Epidermal melanocyte (primary cell): ENCODE measurements around the gene NUP62.

ENCODE experiments used
- DNase-seq: peaks from one replicate; pipeline ENCODE4 v3.0.0; 2011; ENCODE audit warnings: low spot score; ENCODE audit not compliant: insufficient read length

Gene NUP62

DNA sequence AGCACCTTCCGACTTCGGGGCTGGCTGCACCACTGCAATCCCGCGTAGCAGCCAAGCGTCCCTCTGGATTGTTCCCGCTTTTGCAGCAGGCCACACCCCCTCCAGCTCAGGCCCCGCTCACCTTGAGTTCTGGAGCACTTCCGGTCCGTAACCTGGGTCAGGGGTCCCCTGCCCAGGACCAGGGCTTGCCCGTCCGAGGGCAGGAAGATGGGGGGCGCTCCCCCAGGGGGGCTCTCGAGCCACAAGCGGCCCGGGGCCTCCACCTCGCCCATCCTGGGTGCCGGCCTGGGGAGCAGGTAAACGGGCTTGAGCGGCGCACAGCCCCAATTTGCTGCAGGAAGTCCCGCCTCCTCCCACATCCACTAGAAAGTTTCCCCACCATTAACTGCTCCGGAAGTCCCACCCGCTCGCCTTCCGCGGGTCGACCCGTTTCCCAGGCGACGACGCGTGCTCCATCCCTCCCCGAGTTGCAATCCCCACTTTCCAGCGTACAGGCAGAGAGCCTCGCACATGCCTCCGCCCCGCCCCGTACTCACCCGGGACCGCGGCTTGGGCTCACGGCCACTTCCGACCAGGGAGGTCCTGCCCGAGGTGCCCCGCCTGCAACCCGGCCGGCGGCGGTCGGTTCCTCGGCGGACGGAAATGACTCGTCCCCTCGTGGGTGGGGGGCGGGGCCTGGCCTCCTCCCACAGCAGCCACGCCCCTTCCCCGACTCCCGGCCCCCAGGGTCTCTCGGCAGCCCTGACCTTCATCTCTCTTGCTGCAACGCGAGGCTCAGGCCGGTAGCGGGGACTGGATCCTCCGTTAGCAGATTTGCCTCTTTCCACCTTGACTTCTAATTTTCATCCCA, 62.1 kb downstream of the NUP62 start, which contains the start of gene PNKP:
Gene PNKP, minus strand, starts transcription at position 644 of the 850 bp plus-strand sequence. Its CDS starts 372 bp downstream, at position 272.
- peak; percentile 96 for DNase-seq

DNA sequence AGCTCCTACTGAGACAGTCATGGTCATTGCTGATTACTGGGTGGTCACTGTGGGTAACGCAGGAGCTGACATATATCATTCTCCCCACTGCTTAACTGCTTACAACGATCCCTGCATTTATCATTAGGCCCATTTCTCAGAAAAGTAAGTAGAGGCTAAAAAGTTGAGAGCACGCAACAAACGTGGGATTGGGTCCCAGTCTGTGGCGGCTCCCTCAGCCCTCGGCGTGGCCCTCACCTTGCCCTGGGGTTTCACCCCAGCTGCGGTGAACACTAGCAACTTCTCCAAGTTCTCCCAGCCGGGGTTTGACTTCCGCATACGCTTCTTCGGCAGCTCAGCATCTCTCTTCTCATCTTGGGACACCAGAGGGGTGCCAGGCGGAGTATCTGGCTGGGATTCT, 64.4 kb downstream of the NUP62 start:
- no peak for DNase-seq

DNA sequence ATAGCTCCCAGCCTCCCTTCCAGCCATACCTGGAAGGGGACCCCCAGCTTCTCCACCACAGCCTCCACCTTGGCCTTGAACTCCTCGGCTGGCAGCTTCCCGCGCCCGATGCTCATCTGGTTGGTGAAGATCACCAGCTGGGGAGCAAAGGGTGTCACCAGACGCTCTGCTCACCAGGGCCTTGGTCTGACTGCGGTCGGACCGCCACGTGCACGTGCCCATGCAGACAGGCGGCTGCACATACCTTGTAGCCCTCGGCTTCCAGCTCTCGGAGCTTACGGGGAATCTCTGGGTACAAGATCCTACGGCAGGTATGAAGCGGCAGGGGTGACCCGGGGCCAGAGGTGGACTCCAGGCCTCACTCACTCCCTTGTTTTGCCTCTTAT, 65.4 kb downstream of the NUP62 start:
- no peak for DNase-seq

DNA sequence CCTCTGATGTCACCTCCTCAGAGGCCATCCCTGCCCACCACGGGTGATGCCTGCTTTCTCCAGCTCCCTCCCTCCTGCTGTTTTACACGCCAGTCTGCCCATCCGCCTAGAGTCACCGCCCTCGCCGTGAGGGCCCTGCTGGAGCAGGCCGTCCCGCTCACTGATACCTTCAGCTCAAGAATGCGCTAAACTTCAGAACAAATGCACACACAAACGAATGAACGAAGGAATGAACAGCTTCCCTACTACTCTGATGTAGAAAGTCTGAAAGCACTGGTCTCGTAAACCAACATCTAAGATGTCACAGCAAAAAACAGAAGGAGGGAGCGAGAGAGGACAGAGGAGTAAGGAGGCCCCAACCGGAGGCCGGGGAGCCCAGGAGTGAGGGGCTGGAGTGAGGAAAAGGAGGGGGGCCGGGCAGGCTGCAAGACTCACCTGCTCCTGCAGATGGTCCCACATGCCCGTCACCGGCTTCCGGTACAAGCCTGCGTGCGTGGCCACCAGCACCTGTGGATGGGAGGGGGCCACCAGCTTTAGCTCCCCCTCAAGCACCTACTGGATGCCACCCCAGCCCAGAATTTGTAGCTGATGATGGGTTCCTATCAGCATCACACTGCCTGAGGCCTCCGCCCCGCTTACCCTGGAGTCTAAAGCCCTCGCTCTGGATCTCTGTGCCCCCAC, 65.9 kb downstream of the NUP62 start:
- no peak for DNase-seq

DNA sequence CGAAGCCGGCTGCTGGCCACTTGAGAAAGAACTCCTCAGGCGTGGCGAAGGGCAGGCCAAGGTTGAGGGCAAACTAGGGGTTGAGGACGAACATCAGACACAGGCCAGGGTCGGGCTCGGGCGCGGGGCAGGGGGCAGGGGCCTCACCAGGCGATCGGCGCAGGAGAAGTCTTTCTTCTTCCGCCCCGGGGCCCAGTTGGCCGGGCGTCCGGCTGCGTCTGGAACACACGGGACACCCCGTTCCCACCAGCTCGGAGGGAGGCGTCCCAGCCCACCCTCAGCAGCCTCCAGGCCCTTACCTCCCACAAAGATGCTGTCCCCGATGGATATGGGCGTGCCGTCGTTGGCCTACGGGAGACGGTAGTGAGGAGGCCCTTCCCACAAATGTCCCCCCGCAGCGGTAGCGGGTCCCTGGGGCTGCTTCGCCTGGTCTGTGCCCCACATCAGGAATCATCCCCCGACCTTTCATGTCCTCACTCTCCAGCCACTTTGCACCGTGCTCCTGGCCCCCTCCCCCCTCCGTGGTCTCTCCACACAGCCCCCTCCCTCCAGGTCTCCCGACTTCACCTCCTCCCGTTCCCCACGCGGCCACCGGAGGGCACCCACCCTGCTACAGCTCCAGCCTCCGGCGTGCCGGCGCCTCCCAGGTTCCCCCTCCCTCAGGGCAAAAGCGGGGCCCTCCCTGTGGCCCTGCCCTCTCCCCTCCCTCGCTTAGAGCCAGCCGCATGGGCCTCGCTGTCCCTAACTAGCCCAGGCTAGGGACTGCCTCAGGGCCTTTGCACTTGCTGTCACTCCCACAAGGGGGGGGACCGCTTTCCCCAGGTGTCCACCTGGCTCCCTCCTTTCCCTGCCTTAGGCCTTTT, 66.7 kb downstream of the NUP62 start:
- no peak for DNase-seq

DNA sequence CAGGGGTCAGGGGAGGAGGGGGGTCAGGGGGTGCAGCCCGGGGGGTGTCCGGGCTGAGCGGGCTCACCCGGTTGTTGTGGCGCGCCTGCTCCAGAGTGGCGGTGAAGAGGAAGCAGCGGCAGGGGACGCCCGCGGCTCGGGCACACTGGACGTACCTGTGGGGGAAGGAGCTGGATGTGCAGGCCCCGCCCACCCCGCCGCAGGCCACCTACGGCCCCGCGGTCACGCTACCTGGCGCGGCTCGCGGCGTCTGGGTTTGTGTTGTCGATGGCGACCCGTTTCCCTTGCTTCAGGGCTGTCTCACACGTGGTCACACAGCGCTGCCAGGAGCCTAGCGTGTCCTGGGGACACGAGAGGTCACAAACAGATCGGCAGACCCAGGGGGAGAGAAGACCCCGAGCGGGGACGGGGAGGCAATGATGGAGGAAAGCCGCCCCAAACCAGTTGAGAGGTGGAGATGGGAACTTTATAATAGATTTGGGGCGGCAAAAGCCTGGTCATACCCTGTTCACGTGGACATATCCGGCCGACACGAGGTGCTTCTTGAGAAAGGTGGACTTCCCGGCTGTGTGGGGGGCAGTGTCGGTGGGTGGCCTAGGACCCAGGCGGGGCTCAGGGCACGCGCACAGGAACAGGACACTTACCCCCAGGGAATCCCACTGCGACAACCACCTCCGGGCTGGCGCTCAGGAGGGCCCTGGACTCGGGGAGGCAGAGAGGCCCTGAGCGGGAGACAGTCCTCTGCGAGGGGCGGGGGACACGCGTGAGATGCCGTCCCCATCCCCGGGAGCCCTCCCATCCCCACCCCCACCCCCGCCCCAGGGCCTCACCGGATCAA, 67.5 kb downstream of the NUP62 start:
- DNase-seq: no peak

DNA sequence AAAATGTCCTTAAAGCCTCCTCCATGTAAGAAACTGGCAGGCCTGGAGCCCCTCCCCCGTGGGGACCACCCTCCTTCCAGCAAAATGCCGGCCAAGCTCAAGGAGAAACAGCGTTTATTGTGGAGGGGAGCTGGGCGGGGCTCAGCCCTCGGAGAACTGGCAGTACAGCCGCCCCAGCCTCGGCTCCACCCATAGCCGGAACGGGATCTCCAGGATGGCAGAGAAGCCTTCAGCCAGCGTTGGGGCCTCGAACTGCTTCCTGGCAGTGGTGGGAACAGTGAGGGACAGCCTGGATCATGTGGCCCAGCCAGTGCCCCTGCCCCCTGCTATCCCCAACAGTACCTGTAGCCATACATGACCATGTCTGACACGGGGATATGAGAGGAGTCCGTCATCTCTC, 68.2 kb downstream of the NUP62 start:
- DNase-seq: no peak

DNA sequence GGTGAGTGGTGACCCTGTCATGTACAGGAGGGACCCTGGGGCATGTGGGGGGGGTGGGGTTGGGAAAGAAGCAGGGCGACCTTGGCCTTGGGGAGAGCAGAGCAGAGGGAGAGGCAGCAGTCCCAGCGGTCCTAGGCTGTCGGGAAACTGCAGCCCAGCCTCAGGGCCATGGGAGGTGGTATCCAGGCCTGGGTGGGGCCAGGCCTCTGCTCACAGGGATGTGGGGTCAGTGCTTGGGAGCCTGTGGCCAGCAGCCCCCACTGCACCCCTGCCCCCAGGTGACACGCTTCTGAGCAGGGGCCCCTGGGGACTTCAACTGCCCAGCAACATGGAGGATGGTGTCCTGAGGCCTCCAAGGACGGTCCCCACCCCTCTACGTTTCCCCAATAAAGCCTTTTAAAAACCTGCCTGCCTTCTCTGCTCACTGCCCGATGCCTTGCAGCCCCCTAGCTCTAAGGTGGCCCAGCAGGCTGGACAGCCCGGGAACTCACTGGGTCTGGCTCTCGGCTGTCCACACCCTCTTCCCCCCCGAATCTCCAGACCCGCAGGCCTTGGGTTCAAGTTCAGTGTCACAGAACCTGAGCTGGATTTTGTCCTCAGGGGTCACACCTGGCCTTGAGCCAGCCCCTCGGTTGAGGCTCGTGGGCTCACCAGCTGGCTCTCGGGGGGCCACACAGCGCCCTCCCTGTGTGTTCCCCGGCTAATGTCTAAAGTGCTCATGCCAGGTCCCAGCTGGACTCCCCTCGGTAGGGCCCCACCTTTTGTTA, 68.8 kb downstream of the NUP62 start:
- DNase-seq: no peak

DNA sequence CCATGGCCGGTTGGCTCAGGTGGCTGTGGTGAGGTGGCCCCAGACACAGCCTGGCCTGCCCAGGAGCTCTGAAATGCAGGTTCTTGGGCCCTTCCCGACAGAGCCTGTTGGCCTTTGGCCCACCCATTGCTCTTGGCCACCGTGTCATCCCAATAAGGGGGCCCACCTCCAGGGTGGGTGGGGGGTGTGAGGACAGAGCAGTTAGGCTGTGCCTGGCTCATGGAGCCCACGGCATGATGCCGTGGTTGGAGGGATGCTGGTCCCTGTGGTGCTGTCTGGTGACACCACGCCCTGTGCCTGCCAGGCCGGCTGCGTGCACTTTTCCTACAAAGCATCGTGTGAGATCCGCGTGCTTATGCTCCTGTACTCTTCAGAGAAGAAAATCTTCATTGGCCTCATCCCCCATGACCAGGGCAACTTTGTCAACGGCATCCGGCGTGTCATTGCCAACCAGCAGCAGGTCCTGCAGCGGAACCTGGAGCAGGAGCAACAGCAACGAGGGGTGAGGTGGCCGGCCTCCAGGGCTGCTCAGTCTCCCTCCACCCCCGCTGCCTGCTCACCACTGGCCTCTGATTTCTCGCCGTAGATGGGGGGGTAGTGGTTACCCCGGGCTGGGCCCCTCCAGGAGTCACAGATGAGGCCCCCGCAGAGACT, 69.5 kb downstream of the NUP62 start:
- DNase-seq: no peak

DNA sequence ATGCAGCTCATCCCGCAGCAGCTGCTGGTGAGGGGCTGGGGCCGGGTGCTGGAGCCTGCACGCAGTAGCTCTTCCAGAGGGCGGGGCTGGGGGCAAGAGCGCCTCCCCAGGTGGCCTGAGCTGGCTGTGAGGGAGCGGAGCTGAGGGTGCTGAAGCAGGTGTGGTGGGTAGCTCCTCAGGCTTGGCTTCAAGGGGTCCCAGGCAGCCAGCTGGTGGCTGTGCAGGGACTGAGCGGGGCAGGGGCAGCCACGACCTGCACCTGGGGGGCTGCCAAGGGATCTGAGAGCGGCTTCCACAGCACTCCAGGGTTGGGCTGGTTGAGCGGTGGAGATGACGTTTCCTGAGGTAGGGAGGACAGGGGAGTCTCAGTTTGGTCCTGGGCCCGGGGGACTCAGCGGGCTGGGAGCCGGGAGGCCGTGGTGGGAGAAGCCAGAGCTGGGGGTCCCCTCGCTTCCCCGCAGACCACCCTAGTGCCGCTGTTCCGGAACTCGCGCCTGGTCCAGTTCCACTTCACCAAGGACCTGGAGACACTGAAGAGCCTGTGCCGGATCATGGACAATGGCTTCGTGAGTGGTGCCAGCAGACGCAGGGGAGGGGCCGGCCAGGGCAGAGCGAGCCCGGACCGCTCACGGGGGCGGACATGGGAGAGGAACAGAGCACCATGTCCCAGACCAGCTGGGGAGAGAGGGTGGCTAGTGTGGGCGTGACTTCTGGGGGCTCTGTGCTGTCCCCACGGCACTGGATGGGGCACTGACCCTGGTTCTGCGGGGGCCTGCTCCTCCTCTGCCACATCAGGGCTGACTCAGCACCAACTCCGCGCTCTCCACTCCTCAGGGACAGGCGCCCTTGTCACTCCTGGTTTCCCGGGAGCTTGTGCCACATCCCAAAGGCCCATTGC, 71.0 kb downstream of the NUP62 start:
- DNase-seq: no peak

DNA sequence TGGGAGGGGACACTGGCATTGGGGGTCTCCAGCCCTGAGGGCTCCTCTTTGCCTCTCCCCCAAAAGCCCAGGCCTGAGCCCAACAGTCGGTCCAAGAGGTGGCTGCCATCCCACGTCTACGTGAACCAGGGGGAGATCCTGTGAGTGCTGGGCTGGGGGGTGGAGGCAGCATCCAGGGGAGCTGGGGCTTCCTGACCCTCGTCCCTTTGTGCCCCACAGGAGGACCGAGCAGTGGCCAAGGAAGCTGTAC, 71.5 kb downstream of the NUP62 start:
- DNase-seq: no peak

DNA sequence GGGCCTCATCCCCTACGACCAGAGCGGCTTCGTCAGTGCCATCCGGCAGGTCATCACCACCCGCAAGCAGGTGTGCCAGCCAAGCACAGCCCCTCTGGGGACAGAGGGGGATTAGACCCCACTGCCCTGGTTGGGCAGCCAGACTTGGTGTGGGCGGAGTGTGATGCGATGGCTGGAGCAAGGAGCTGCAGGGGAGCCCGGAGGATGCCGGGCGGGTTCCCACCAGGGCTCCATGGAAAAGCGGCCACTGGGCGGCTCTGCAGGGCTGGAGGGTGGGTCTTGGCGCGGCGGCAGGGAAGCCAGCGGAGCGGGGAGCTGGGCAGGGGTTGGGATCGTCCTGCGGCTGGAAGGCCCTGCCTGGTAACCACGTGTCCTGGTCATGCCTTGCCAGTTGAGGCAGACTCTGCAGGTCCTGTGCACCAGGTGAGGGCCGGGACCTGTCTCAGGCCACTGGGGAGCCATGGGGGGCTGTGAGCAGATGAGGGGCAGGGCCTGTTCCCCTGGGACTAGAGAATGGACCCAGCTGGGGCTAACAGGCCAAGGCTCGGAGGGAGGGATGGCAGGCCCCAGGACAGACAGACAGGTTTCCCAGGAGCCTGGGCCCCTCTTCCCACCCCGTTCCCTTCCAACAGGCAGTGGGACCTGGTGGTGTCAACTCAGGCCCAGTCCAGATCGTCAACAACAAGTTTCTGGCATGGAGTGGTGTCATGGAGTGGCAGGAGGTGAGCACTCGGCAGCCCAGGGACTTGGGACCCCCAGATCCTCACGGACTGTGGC, 72.1 kb downstream of the NUP62 start:
- DNase-seq: no peak
